Upper lobe of right lung (tissue), 1 donor: ENCODE data around the gene S100PBP. TPM values are rescaled to one million over a fixed set of nuclear protein-coding genes. Genes with fewer than 3 reads are reported as not detected.

Experiments
- ATAC-seq: fragments of 200-7000 bp; cut with Tn5 transposase; one replicate; pipeline ENCODE4 v1.9.1; 2020; ENCODE audit warnings: mild to moderate bottlenecking, moderate library complexity
- DNase-seq: peaks from one replicate; pipeline ENCODE4 v3.0.0-alpha.2; 2020
- H3K27ac ChIP-seq: fragments of 200-600 bp; one replicate; pipeline ENCODE4 v1.8.0; 2022
- H3K27me3 ChIP-seq: fragments of 200-600 bp; one replicate; pipeline ENCODE4 v1.8.0; 2022; ENCODE audit warnings: mild to moderate bottlenecking
- H3K36me3 ChIP-seq: fragments of 200-600 bp; one replicate; pipeline ENCODE4 v1.8.0; 2022
- H3K4me1 ChIP-seq: fragments of 200-600 bp; one replicate; pipeline ENCODE4 v1.8.0; 2022
- H3K4me3 ChIP-seq: fragments of 200-600 bp; one replicate; pipeline ENCODE4 v1.8.0; 2022; ENCODE audit warnings: mild to moderate bottlenecking
- H3K9me3 ChIP-seq: fragments of 200-600 bp; one replicate; pipeline ENCODE4 v1.8.0; 2022
- intact Hi-C: fragments of 100-400 bp; cut with DNase I; formaldehyde crosslinking; loops from one replicate; pipeline ENCODE4 v1.11.0; 2022
- total RNA-seq: library from RNA; stranded (reverse); fragmentation: NEBNext Ultra II Directional; extraction: Animal tissue kit (Norgen Biotek cat#: 25700); gene quantifications from one replicate; pipeline ENCODE4 v1.2.1, GENCODE V29; 2021
- TF ChIP-seq, protein P1 (sequence below): fragments of 200-600 bp; IDR thresholded peaks from one replicate; pipeline ENCODE4 v1.8.0; 2022; ENCODE audit warnings: antibody characterized with exemption
- donor health status: DM: no; HTN: yes; CAD: no; lungs with severe emphysema.

The S100PBP gene
- total RNA-seq, 1 donor from 2014 or later: 34.9 TPM

DNA sequence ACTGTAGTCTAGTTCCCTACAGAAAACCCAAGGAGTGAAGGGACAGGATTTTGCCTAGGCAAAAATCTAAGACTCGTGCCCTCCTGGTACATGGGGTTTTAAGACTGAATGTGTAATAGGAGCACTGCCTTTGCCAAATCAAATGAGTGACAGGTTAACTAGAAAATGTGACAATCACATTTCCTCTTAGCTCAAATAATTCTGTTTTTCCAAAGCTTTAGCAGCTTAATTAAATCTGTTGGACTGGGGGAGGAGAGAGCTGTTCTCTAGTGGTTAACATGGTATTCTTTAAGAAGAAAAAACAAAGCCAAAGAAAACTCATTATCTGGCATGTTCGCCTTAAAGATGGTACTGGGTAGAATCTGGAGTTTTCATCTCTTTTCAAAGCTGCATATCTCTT, 40.7 kb downstream of the S100PBP start:
- H3K36me3 ChIP-seq: peaks cover 48% of the 10 kb centered on the region

DNA sequence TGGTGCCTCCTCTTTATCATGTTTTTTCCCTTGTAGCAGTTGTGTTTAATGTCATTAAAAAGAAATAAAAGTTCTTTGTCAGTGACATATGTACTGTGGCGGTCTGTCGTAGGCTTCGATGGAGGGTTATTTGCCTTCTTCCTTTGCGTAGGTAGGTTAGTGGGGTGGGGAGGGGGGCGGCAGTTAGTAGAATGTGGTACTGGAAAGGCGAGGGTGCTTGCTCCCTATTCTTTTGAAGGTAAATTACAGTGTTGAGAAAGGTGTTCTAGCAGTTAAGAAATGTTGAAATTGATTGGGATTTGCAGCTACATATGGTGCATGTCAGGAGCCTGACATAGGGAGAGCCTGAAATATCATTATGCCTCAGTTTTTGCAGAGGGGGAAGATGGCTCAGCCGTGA, 41.3 kb downstream of the S100PBP start:
- ATAC-seq: no peak
- H3K36me3 ChIP-seq: peaks cover 42% of the 10 kb centered on the region
- no peaks in the 10 kb centered on the region for H3K9me3 ChIP-seq
- H3K27ac ChIP-seq: no peak overlapping the region
- no peak for DNase-seq
- H3K4me3 ChIP-seq: no peak overlapping the region
- H3K27me3 ChIP-seq: no peaks in the 10 kb centered on the region
- TF ChIP-seq, protein P1, sequence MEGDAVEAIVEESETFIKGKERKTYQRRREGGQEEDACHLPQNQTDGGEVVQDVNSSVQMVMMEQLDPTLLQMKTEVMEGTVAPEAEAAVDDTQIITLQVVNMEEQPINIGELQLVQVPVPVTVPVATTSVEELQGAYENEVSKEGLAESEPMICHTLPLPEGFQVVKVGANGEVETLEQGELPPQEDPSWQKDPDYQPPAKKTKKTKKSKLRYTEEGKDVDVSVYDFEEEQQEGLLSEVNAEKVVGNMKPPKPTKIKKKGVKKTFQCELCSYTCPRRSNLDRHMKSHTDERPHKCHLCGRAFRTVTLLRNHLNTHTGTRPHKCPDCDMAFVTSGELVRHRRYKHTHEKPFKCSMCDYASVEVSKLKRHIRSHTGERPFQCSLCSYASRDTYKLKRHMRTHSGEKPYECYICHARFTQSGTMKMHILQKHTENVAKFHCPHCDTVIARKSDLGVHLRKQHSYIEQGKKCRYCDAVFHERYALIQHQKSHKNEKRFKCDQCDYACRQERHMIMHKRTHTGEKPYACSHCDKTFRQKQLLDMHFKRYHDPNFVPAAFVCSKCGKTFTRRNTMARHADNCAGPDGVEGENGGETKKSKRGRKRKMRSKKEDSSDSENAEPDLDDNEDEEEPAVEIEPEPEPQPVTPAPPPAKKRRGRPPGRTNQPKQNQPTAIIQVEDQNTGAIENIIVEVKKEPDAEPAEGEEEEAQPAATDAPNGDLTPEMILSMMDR: no peak
- intact Hi-C loops: no loop called here
- H3K4me1 ChIP-seq: no peaks in the 10 kb centered on the region

More for the DNA sequence above, 40.7 kb downstream of the S100PBP start:
- intact Hi-C loops: no loop called here
- no peak overlapping the region for H3K4me3 ChIP-seq
- ATAC-seq (no peak), DNase-seq (no peak)
- no peaks in the 10 kb centered on the region for H3K27me3 ChIP-seq
- no peaks in the 10 kb centered on the region for H3K9me3 ChIP-seq
- no peak overlapping the region for H3K27ac ChIP-seq
- TF ChIP-seq, protein P1: no peak
- H3K4me1 ChIP-seq: no peaks in the 10 kb centered on the region

DNA sequence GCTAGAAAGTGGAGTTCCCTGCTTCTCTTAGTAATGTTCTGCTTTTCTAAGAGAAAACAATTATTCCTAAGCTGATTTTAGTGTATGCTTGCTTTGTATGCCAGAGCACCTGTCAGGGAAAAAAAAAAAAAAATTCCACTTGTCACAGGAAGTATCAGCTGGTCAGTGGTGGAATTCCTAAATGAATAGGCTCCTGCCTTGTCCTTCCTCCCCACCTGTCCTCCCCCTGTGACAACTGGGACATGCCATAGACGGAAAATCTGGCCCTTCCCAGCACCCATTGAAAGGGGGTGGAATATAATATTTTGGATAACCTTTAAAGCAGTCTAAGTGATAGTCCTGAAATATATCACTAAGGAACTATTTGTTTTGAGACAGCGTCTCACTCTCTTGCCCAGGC, 42.5 kb downstream of the S100PBP start:
- intact Hi-C loops: no loop called here
- DNase-seq (no peak), ATAC-seq (no peak)
- Histone ChIP-seq H3K4me1 (no peaks in the 10 kb centered on the region), H3K27ac (no peak overlapping the region), H3K36me3 (peaks cover 31% of the 10 kb centered on the region), H3K9me3 (no peaks in the 10 kb centered on the region), H3K4me3 (no peak overlapping the region), H3K27me3 (no peaks in the 10 kb centered on the region)
- TF ChIP-seq, protein P1: no peak

DNA sequence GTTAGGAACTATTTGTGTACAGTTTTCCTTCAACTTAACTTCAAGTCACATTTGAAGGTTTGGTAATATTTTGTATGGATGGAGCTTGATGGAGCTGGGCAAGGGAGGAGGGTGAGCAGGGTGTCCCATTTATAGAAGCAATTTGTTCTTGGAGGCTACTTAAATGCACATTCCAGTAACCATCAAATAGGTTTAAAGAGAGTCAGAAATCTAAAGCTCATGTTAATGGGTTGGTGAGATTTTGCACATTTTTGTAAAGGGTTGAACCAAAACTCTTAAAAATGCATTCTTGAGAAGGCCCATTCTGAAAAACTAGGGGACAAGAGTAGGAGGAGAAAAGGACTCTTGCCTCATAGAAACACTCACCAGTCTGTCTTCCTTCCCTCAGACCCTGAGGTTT, 43.1 kb downstream of the S100PBP start:
- DNase-seq (no peak), ATAC-seq (no peak)
- H3K4me1 ChIP-seq: no peaks in the 10 kb centered on the region
- TF ChIP-seq, protein P1: no peak
- intact Hi-C loops: no loop called here
- H3K36me3 ChIP-seq: peaks cover 24% of the 10 kb centered on the region
- H3K27me3 ChIP-seq: no peaks in the 10 kb centered on the region
- H3K4me3 ChIP-seq: no peak overlapping the region
- no peaks in the 10 kb centered on the region for H3K9me3 ChIP-seq
- no peak overlapping the region for H3K27ac ChIP-seq

DNA sequence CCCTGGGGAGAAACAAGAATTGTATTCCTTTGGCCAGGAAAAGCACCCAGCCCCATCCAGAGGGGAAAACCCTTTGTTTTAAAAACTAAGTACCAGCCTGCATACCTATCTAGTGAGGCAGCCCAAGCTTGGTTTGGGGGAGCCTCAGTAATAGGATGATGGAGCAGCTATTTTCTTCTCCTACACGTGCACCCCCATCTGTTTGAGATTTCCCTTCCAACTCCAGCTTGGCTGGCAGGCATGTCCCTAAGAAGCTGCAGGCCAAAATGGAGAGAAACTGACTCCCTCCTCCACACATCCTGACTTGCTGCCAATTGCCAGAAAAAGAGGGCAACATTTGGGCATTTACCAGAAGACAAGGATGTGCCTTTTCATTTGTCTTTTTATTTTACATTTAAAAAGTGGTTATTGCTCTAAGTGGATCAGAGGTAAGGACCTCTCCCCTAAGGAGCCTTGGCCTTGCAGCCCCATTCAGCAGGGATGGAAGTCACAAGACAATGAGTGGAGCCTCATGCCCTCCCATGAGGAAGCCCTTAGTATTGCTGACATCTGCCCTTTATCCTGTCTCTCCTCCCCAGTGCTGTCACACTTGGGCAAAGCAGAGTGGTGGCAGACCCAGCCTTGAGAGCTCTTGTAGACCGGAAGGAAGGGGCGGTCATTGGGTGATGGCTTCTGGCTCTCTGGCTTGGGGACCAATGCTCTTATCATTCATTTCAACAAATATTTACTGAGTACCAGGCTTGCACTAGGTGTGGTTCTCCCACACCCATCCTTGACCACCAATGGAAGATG, 44.6 kb downstream of the S100PBP start:
- Histone ChIP-seq H3K27ac (no peak overlapping the region), H3K27me3 (no peaks in the 10 kb centered on the region), H3K4me3 (no peak overlapping the region), H3K36me3 (peaks cover 9% of the 10 kb centered on the region), H3K4me1 (no peaks in the 10 kb centered on the region), H3K9me3 (no peaks in the 10 kb centered on the region)
- peak; percentile 61 for ATAC-seq
- DNase-seq: no peak
- intact Hi-C loops: no loop called here
- TF ChIP-seq, protein P1: no peak
